NT2/D1 (cell line): ENCODE results near the gene PIK3C2G.

Experiments
- SUZ12 ChIP-seq: IDR thresholded peaks from 2 replicates; pipeline ENCODE4 v1.6.1; 2011; ENCODE audit not compliant: insufficient read length, insufficient read depth; ENCODE audit errors: extremely low read depth
- YY1 ChIP-seq: IDR thresholded peaks from 2 replicates; pipeline ENCODE4 v1.6.1; 2011; ENCODE audit not compliant: insufficient read length, insufficient read depth
- ZNF274 ChIP-seq: IDR thresholded peaks from 2 replicates; pipeline ENCODE4 v1.6.1; 2011; ENCODE audit warnings: mild to moderate bottlenecking, low read depth, low read length

DNA sequence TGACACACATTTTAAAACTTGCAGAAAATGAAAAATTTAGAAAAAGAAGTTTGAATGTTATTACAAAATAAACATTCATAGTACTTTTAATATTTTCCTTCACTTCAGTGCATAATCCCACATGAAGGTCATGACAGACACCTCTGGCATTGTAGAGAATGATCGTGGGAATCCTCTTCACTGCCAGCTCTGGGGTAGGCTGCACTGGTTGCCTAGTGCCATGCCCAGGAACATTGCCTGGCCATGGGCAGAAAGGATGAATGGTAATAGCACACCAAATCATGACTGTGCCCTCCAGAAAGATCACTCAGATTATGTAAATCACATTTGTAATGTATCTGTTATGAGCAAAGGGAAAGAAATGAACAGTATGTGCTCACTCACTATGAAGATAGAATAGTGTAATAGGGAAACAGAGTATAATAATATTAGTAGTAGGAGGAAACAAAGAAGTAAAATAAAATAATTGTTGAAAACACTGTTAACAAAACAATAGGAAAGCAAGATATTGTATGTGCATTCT lies 314.8 kb downstream of the PIK3C2G start:
- TF ChIP-seq ZNF274 (no peak), YY1 (no peak), SUZ12 (no peak)
